Upper lobe of right lung (tissue), 1 donor: ENCODE results near the gene RNF4. TPM values are rescaled to one million over a fixed set of nuclear protein-coding genes. Genes with fewer than 3 reads are reported as not detected.

ENCODE experiments used
- ATAC-seq: fragments of 200-7000 bp; cut with Tn5 transposase; one replicate; pipeline ENCODE4 v1.9.1; 2020; ENCODE audit warnings: mild to moderate bottlenecking, moderate library complexity
- DNase-seq: peaks from one replicate; pipeline ENCODE4 v3.0.0-alpha.2; 2020
- H3K27ac ChIP-seq: fragments of 200-600 bp; one replicate; pipeline ENCODE4 v1.8.0; 2022
- H3K27me3 ChIP-seq: fragments of 200-600 bp; one replicate; pipeline ENCODE4 v1.8.0; 2022; ENCODE audit warnings: mild to moderate bottlenecking
- H3K36me3 ChIP-seq: fragments of 200-600 bp; one replicate; pipeline ENCODE4 v1.8.0; 2022
- H3K4me1 ChIP-seq: fragments of 200-600 bp; one replicate; pipeline ENCODE4 v1.8.0; 2022
- H3K4me3 ChIP-seq: fragments of 200-600 bp; one replicate; pipeline ENCODE4 v1.8.0; 2022; ENCODE audit warnings: mild to moderate bottlenecking
- H3K9me3 ChIP-seq: fragments of 200-600 bp; one replicate; pipeline ENCODE4 v1.8.0; 2022
- CTCF ChIP-seq: fragments of 200-600 bp; IDR thresholded peaks from one replicate; pipeline ENCODE4 v1.8.0; 2022; ENCODE audit warnings: antibody characterized with exemption
- intact Hi-C: fragments of 100-400 bp; cut with DNase I; formaldehyde crosslinking; loops from one replicate; pipeline ENCODE4 v1.11.0; 2022
- total RNA-seq: library from RNA; stranded (reverse); fragmentation: NEBNext Ultra II Directional; extraction: Animal tissue kit (Norgen Biotek cat#: 25700); gene quantifications from one replicate; pipeline ENCODE4 v1.2.1, GENCODE V29; 2021
- donor health status: DM: no; HTN: yes; CAD: no; lungs with severe emphysema.

RNF4 gene
- total RNA-seq, 1 donor from 2014 or later = 41.0 TPM

GRCh38 chr4:2424581-2424980, 44.3 kb upstream of the RNF4 start:
- intact Hi-C loops = loop anchor here (10.0 kb wide), 1 partner anchor 190 kb away; no protein-coding TSS in a partner anchor
- H3K9me3 ChIP-seq = no peaks in the 10 kb centered on the region
- no peaks in the 10 kb centered on the region for H3K4me1 ChIP-seq
- no peaks in the 10 kb centered on the region for H3K36me3 ChIP-seq
- peaks cover 19% of the 10 kb centered on the region for H3K27me3 ChIP-seq
- no peak overlapping the region for H3K4me3 ChIP-seq
- no peak for TF ChIP-seq CTCF
- peak; percentile 53 for DNase-seq
- no peak for ATAC-seq
- no peak overlapping the region for H3K27ac ChIP-seq

DNA sequence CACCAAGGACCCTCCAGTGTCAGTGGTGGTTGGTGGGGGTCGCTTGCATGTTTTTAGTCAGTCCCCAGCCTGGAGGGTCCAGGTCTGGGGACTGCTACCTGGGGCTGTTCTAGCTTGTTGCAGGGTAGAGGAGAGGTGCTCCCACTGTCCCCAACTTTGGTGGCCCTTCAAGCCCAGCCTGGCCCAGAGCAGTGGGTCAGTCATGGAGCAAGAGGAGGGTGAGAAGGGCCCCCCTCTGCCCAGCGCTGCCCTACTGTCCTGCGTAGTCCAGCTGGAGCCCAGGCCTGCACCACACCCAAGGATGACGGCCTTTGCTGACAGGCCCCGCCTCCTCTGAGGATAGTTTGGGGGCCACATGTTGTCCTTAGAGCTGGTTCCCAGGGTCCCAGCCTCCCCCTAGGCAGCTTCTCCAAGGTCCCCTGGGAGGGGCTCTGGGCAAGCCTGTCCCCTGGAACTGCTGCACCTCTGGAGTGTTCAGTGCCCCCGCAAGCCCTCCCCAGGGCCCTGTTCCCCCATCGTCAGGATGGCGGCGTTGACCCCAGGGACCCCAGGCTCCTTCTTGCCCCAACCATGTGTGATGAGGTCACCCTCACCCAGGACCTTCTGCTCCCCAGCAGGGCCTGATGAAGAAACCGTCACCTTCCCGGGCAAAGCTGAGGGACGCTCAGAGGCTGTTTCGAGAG, 43.4 kb upstream of the RNF4 start:
- DNase-seq = no peak
- intact Hi-C loops = loop anchor here (10.0 kb wide), 1 partner anchor 191 kb away; no protein-coding TSS in a partner anchor
- no peaks in the 10 kb centered on the region for H3K9me3 ChIP-seq
- peaks cover 15% of the 10 kb centered on the region for H3K27me3 ChIP-seq
- H3K4me1 ChIP-seq = no peaks in the 10 kb centered on the region
- TF ChIP-seq CTCF = no peak
- no peak overlapping the region for H3K27ac ChIP-seq
- ATAC-seq = no peak
- no peaks in the 10 kb centered on the region for H3K36me3 ChIP-seq
- no peak overlapping the region for H3K4me3 ChIP-seq

GRCh38 chr4:2426069-2426397, 42.9 kb upstream of the RNF4 start:
- peak; percentile 57 for DNase-seq
- TF ChIP-seq CTCF = no peak

DNA sequence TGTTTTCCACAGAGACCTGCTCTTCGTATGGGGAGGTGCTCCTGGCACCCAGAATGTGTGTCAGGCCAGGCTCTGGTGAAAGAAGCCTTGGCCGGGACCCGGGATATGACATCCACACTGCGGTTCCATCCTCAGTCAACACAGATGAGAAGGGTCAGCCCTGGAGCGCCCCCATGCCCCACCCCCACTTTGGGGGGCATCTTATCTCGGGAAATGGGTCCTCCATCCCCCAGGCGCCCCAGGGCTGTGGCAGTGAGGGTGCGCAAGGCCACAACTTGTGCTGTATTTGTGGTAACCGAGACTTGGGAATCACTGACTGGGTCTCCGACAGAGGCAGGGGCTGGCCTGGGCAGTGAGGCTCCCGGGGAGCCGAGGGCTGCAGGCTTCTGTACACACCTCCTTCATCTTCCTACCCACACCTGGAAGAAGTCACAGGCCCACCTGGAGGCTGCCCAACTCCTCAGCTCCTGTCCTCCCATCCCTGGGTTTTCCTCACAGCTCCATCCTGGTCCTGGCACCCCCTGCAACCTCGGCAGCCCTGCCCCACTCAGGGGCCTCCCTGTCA, 42.1 kb upstream of the RNF4 start:
- no peak overlapping the region for H3K4me3 ChIP-seq
- no peak for ATAC-seq
- peaks cover 11% of the 10 kb centered on the region for H3K27me3 ChIP-seq
- H3K27ac ChIP-seq = no peak overlapping the region
- H3K36me3 ChIP-seq = no peaks in the 10 kb centered on the region
- DNase-seq = no peak
- TF ChIP-seq CTCF = no peak
- no peaks in the 10 kb centered on the region for H3K9me3 ChIP-seq
- intact Hi-C loops = loop anchor here (10.0 kb wide), 1 partner anchor 192 kb away; no protein-coding TSS in a partner anchor
- H3K4me1 ChIP-seq = no peaks in the 10 kb centered on the region

More at GRCh38 chr4:2426069-2426397, 42.9 kb upstream of the RNF4 start:
- Histone ChIP-seq H3K4me3 (no peak overlapping the region), H3K9me3 (no peaks in the 10 kb centered on the region), H3K4me1 (no peaks in the 10 kb centered on the region), H3K27ac (no peak overlapping the region), H3K27me3 (peaks cover 12% of the 10 kb centered on the region), H3K36me3 (no peaks in the 10 kb centered on the region)
- intact Hi-C loops = loop anchor here (10.0 kb wide), 1 partner anchor 191 kb away; no protein-coding TSS in a partner anchor
- no peak for ATAC-seq

DNA sequence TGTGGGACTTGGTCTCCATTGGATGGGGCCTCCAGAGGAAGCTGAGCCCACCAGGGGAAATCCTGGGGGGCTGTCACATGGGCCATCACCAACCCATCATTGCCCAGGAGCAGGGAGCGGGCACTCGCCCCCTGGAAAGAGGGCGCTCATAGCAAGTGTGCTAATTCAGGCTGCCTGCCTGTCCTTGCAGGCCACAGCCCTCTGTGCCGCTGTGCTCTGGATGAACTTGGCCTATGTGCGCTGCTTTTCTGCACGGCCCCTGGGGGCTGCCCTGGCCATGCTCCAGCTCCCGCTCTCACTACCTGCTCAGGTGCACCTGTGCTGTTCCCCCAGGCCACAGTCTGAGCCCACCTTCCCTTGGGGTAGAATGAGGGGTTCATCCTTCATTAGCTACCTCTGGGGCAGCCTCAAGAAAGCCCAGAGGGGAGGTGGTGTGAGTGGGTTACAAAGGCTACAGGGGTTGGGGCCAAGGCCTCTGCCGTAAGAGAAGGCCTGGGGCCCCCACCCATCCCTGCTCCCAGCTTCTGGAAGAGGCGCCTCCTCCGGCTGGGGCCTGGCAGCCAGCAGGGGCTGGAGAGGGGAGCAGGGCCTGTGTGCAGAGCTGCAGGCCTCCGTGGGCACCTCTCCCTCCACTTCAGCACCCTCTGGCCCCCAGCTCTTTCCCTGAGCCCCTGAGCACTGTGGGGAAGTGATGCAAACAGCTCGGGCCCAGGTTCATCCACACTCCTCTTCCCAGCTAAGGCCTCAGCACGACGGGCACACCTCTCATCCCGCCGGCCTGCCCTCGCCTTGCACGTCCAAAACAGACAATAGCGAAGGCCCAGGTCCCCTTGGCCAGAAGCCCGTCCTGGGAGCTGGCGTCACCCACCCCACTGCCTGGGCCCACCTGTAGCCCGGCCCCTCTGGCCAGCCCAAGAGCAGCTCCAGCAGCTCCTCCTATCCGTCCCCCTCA, 41.2 kb upstream of the RNF4 start:
- no peak for TF ChIP-seq CTCF
- Histone ChIP-seq H3K36me3 (no peaks in the 10 kb centered on the region), H3K4me1 (no peaks in the 10 kb centered on the region), H3K4me3 (no peak overlapping the region), H3K27ac (no peak overlapping the region), H3K9me3 (no peaks in the 10 kb centered on the region), H3K27me3 (peaks cover 2% of the 10 kb centered on the region)
- intact Hi-C loops = loop anchor here (10.0 kb wide), 1 partner anchor 193 kb away; no protein-coding TSS in a partner anchor
- peak; percentile 57 for DNase-seq
- no peak for ATAC-seq
